ENCODE measurements around the gene CCL1. TPM values are rescaled to one million over a fixed set of nuclear protein-coding genes. Genes with fewer than 3 reads are reported as not detected.

The CCL1 gene
- not detected in 2 replicates for total RNA-seq

GRCh38 chr17:34363183-34363661, at the start of gene CCL1:
Gene CCL1, minus strand, starts transcription at chr17:34363233. Its CDS starts 72 bp downstream, at chr17:34363161.

GRCh38 chr17:34356194-34356593, 6.8 kb downstream of the CCL1 start, which contains the start of gene CCL13:
Gene CCL13, plus strand, starts transcription at chr17:34356480. Its CDS starts 47 bp downstream, at chr17:34356527.

GRCh38 chr17:34319039-34319483, 44.0 kb downstream of the CCL1 start, which contains the start of gene CCL8:
Gene CCL8, plus strand, starts transcription at chr17:34319435. Its CDS starts 67 bp downstream, at chr17:34319502.

Other genes with a start within 250 kb of the CCL1 start
- gene CCL2, start 107.9 kb downstream of the CCL1 start, total RNA-seq, result 2.3 and 50.4 TPM in 2 replicates
- gene CCL7, start 93.0 kb downstream of the CCL1 start, total RNA-seq, result 1.7 TPM in 1 of 2 replicates, not detected in the other
- gene CCL11, start 77.5 kb downstream of the CCL1 start, total RNA-seq, result 1.7 TPM in 1 of 2 replicates, not detected in the other
- gene CCL8, start 43.8 kb downstream of the CCL1 start, total RNA-seq, result 1.2 TPM in 1 of 2 replicates, not detected in the other
- gene CCL13, start 6.8 kb downstream of the CCL1 start, total RNA-seq, result 1.8 TPM in 1 of 2 replicates, not detected in the other
- gene TMEM132E, start 216.3 kb upstream of the CCL1 start, total RNA-seq, result not detected in 2 replicates

Measured in smooth muscle cell of trachea (primary cell).